Panc1 (cell line): ENCODE data around the gene NHLRC1.

Experiments used
- POLR2AphosphoS5 ChIP-seq: IDR thresholded peaks from 2 replicates; pipeline ENCODE4 v1.6.1; 2012; ENCODE audit warnings: mild to moderate bottlenecking, low read depth, low read length, moderate library complexity
- SIN3A ChIP-seq: IDR thresholded peaks from 2 replicates; pipeline ENCODE4 v1.6.1; 2012; ENCODE audit warnings: low read depth, mild to moderate bottlenecking, low read length, moderate library complexity, borderline replicate concordance; ENCODE audit not compliant: insufficient read depth
- TF ChIP-seq, protein P1 (sequence below): fragments of 450-650 bp; IDR thresholded peaks from 2 replicates; pipeline ENCODE4 v1.5.1; 2017; ENCODE audit warnings: mild to moderate bottlenecking

- TF ChIP-seq, protein P1, sequence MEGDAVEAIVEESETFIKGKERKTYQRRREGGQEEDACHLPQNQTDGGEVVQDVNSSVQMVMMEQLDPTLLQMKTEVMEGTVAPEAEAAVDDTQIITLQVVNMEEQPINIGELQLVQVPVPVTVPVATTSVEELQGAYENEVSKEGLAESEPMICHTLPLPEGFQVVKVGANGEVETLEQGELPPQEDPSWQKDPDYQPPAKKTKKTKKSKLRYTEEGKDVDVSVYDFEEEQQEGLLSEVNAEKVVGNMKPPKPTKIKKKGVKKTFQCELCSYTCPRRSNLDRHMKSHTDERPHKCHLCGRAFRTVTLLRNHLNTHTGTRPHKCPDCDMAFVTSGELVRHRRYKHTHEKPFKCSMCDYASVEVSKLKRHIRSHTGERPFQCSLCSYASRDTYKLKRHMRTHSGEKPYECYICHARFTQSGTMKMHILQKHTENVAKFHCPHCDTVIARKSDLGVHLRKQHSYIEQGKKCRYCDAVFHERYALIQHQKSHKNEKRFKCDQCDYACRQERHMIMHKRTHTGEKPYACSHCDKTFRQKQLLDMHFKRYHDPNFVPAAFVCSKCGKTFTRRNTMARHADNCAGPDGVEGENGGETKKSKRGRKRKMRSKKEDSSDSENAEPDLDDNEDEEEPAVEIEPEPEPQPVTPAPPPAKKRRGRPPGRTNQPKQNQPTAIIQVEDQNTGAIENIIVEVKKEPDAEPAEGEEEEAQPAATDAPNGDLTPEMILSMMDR: no peak
- TF ChIP-seq POLR2AphosphoS5 (no peak), SIN3A (no peak)
These were observed 4.1 kb downstream of the NHLRC1 start for GRCh38 chr6:18118330-18118729.
